AG10803 (cell line): Measurements from ENCODE around the gene ARMH3.
A peak's percentile ranks its signal among the peaks of the same experiment; 100 is the strongest.

Experiments used
- DNase-seq: peaks from one replicate; pipeline ENCODE4 v3.0.0; 2010; ENCODE audit warnings: low read depth
- H3K4me3 ChIP-seq: 2 replicates; pipeline ENCODE4 v1.5.1; 2011; ENCODE audit warnings: mild to moderate bottlenecking, low read length, control low read depth
- CTCF ChIP-seq: conservative IDR thresholded peaks from 2 replicates; pipeline ENCODE4 v1.5.1; 2011; ENCODE audit warnings: mild to moderate bottlenecking, low read length, control low read depth, inconsistent platforms

The ARMH3 gene

GRCh38 chr10:101878869-101879268, 177.1 kb downstream of the ARMH3 start:
- TF ChIP-seq CTCF = no peak
- no peak overlapping the region for H3K4me3 ChIP-seq
- no peak for DNase-seq

GRCh38 chr10:101875068-101875688, 180.8 kb downstream of the ARMH3 start:
- no peak for DNase-seq
- TF ChIP-seq CTCF = no peak
- no peak overlapping the region for H3K4me3 ChIP-seq

GRCh38 chr10:101874252-101874651, 181.7 kb downstream of the ARMH3 start:
- no peak for TF ChIP-seq CTCF
- H3K4me3 ChIP-seq = no peak overlapping the region
- DNase-seq = no peak

- peak; percentile 67 for DNase-seq
- no peak for TF ChIP-seq CTCF
- H3K4me3 ChIP-seq = no peak overlapping the region
Observed at GRCh38 chr10:101867931-101868330, 188.0 kb downstream of the ARMH3 start.

- no peak overlapping the region for H3K4me3 ChIP-seq
- no peak for TF ChIP-seq CTCF
- DNase-seq = no peak
Observed at GRCh38 chr10:101859530-101859929, 196.4 kb downstream of the ARMH3 start.

- no peak overlapping the region for H3K4me3 ChIP-seq
- TF ChIP-seq CTCF = no peak
- no peak for DNase-seq
Observed at GRCh38 chr10:101858723-101859500, 197.1 kb downstream of the ARMH3 start.

- no peak for DNase-seq
- H3K4me3 ChIP-seq = no peak overlapping the region
- TF ChIP-seq CTCF = no peak
Observed at GRCh38 chr10:101857802-101858476, 198.0 kb downstream of the ARMH3 start.
